Measurements from ENCODE around the gene STK11.

GRCh38 chr19:1189419-1189818 lies 16.2 kb upstream of the STK11 start:
- TF ChIP-seq, protein P1, sequence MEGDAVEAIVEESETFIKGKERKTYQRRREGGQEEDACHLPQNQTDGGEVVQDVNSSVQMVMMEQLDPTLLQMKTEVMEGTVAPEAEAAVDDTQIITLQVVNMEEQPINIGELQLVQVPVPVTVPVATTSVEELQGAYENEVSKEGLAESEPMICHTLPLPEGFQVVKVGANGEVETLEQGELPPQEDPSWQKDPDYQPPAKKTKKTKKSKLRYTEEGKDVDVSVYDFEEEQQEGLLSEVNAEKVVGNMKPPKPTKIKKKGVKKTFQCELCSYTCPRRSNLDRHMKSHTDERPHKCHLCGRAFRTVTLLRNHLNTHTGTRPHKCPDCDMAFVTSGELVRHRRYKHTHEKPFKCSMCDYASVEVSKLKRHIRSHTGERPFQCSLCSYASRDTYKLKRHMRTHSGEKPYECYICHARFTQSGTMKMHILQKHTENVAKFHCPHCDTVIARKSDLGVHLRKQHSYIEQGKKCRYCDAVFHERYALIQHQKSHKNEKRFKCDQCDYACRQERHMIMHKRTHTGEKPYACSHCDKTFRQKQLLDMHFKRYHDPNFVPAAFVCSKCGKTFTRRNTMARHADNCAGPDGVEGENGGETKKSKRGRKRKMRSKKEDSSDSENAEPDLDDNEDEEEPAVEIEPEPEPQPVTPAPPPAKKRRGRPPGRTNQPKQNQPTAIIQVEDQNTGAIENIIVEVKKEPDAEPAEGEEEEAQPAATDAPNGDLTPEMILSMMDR (conservative IDR thresholded peaks at IDR 0.05; ENCODE audit: low read length): no peak
- no peak for TF ChIP-seq EZH2phosphoT487 (IDR thresholded peaks at IDR 0.05; ENCODE audit: borderline replicate concordance, low read depth, low read length)
